HG03575 (cell line): ENCODE results near the gene PFKFB4.

Experiments used
- ATAC-seq: cut with Tn5 transposase; IDR thresholded peaks from one replicate; pipeline ENCODE4 v1.9.1; 2021; ENCODE audit not compliant: unreplicated experiment, insufficient number of reproducible peaks, low FRiP score; ENCODE audit errors: extremely low read depth

Gene PFKFB4

DNA sequence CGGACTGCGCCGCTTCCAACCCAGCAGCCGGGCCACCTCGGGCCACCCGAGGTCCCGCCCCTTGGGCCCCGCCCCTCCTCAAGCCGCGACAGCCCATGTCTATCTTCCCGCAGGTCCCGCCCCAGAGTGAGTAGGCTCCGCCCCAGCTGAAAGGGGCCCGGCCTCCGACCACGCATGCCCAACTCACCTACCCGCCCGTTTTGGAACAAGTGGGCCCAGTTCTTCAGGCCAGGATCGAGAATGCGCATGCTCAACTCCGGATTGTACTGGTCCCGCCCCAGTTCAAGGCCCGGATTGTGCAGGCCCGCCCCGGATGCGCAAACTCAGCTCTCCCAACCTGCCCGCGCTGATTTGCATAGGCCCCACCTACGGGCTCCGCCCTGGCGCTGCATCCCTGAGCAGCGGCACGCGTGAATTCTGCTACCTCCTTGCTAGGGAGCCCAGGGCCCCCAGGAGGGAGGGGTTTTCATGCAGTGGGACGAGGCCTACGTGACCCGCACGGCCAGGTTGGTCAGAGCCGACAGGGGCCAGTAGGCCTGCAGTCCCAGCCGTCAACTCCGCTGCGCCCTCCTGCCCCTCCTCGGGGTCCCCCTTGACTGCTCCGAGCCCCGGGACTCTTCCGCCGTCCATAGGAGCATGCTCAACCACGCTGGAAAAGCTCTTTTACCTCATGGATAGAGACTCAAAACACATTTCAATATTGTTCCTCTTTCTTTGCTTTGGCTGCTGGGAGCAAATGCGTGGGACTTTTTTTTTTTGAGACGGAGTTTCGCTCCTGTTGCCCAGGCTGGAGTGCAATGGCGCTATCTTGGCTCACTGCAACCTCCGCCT, at the start of gene PFKFB4:
Gene PFKFB4, minus strand, starts transcription at position 8 of the 831 bp plus-strand sequence. CDS start 26 bp downstream, outside the sequence.
- ATAC-seq: peak; percentile 66

DNA sequence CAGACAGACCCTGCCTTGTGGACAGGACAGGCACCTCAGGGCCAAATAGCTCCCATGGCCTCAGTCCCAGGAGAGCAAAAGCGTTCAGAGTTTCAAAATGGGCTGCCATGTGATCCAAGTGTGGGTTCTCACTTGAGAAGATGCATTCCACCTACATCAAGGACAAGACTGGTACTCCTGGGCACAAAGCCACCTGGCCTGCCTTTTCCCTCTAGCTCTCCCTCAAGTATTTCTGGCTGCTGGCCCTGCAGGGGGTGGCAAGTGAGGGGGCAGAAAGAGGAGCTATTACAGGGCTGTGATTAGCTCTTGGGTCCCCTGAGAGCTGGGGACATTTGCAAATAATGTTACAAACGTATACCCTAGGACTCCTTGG, 45.0 kb upstream of the PFKFB4 start:
- ATAC-seq: no peak

DNA sequence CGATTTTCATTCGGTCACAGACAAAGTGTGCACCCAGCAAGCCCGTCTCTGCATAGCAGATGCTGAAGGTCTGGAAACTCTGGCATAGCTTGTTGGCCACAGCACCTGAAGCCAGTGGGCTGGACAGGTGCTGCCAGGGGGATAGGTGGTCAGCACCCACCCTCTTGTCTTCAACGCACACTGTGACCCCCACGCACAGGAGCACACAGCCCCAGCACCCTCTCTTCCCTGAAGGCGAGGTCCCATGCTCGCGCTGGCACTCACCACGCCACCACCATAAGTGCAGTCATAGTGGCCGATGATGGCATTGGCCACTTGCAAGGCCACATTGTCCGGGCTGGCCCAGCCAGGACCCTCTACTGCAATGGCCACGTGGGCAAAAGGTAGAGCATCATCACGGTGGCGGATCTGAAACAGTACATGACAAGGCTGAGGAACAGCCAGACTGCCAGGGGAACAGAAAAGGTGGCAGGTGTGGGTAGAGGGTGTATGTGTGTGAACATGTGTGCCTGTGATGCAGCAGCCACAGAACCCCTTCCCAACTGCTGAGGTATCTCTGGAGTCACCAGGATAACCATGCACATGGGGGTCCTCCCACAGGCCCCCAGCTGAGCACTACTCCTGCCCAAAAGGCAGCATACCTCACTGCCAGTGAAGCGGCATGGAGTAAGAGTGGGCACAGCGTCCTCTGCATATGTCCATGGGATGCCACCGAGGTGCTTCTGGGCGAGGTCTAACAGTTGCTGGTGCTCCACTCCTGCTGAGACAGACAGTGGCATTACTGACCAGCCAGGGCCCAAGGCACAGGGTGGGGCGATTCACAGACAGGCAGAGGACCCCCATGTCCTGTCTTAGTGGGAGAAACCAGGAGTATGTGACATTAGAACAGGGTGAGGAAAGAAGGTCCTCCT, 44.4 kb upstream of the PFKFB4 start:
- ATAC-seq: no peak

DNA sequence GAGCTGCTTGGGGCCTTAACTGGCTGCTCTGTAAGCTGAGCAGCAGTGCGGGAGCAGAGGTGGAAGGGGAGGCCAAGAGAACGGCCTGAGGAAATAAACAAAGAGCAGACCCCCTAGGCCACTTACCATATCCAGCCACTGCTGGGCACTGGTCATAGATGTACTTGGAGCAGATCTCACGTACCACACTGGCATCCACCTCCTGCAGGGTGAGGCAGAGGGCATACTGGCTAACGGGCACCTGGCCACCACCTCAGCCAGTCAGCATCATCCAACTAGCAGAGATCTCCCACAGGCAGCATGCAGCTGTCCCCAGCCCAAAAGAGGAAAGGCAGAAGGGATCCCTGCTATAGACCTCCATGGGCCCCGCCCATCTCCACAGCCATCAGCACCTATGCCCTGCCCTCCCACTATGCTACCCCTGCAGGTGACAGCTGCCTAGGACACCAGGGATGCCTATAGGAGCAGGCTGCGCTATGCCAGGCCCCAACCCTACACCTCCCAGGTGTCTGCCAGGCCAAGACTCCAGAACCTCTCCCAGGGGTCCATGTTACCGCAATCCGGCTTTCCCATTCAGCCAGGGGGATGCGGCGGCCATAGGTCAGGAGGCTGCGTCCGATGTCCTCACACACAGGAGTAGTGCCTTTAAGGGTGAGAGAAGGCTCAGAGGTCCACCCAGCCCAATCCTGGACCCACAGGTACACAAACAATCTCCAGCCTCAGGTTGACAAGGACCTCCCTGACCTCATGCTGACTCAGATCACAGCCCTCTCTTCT, 43.1 kb upstream of the PFKFB4 start:
- ATAC-seq: no peak

DNA sequence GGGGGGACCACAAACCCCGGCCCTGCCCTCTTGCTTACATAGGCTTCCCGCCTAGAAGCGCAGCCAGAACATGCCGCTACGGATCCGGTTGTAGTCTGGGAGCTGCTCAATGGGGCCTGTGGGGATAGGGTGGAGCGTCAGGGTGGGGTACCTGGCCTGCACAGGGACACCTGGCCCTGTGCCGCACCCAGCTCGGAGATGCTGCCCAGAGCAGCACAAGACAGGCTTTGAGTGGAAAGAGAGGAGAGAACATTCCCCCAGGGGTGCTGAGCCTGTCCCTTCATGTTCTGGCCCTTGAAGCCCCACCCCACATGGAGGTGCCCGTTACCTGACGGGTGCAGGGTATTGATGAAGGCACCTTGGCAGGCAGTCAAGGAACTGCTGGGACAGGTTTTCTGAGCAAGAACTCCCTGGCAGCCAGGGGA, 42.5 kb upstream of the PFKFB4 start:
- ATAC-seq: no peak

DNA sequence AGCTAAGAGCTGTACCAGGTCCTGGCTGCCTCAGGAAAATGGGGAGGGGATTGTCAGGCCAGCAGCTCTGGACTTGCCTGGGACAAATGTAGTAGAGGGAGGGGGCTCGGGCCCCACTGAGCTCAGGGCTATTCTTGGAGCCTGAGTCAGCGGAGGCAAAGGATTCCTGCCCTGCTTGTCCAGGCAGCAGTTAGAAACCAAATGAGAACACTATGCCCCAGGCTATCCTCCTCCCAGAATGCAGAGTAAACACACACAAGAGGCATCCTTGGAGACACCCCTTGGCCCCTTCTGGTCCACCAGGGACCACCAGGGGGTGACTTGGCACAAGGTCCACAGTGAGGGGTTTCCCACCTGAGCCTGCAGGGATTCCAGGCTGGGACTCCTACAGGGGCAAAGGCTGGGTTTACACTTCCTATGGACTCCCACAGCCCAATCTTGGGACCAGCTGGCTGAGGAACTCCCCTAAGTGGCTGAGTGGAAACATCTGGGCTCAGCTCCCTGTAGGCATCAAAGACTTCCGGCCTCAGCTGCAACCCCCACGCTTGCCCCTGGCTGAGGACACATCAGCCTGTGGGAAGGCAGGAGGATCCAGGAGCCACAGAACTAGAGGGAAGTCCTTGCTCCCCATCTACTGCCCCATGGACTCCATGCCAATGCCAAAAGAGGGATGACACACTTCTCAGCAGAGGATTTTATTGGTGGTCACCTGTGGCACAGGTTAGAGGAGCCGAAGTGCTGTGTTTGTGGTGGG, 41.9 kb upstream of the PFKFB4 start:
- no peak for ATAC-seq

DNA sequence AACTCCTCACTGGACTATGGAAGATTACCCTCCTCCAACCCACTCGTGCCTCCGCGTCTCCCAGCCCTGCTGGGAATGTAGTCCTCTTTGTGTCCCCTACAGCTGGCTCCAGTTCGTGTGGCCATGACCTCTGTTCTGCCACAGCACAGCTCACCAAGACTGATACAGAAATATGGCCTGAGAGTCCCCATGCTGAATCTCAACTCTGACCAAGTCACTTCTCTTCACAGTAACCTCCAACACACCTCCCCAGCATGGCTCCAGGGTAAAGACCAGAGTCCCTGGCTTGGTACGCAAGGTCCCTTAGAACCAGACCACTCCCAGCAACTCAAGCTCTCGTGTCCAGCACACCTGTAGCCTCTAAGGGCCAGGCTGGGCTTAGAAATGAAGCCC, 40.8 kb upstream of the PFKFB4 start:
- no peak for ATAC-seq

DNA sequence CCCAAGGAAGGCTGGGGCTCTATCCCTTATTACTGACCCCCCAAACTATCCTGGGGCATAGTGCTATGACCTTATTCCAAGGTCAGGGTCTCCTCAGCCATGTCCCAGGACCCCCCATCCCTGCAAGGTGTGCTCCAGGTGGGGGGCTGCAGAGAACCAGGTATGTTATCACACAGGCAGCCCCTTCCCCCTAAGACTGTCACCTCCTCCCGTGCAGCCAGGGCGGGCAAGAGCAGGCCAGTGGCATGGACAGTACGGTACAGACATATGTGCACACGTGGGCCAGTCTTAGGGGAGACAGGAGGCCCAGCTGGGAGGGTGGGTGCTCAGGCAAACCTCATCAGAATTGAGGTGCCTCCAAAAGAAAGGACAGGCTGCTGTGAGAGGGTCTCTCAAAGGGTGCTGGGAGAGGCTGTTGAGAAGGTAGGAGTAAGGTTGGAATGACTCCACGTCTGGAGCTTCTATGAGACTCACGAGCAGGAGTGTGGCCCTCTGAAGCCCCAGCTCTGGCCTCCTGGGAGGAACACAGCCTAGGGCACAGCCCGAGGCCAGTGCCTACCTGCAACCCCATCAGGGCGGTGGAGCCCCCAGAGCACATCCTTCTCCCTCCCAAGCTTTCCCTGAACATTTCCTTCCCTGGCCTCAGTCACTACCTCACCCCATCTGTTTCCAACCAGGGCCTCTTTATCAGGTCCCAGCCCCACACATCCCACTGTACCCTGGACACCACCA, 40.2 kb upstream of the PFKFB4 start:
- ATAC-seq: no peak

DNA sequence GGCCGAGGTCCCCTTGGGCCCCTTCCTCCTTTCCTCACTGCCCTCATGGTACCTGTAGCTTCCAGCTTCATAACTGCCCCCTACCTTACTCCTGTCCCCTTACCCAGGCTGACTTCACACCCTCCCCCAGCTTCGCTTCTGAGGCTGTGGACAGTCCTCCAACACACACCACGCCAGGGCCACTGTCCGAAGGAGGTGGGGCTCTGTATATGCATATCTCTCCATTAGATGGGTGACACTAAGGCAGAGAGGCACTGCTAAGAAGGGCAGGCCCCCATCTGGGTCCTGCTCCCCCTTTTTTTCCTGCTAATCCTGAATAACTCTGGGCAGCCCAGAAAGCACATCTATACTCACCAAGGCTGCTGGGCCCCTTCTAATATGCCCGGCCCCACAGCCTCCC, 39.6 kb upstream of the PFKFB4 start:
- no peak for ATAC-seq

DNA sequence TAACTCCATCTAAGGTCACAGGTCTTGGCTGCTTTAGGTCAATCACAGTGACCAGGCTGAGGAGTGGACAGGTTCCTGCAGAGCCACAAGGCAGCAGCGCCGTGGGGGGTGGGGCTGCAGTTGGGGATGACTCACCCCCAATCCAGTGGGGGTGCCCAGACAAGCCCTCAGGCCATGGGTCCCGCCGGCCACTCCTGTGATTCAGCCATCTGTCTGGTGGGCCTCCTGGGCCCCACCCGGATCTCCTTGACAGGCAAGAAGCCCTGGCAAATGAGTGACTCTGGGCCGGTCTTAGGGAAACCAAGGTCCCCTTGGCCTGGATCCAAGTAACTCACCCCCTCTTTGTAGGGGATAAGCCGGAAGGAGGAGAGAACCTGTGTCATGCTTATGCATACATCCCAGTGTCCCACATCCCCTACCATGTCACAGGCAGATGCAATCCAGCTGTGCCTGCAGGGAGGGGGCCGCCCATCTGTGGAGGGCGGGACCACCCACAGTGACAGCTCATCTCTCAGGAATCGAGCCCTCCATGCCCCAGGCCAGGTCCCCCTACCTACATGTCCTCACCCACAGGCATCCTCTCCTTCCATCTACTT, 39.0 kb upstream of the PFKFB4 start:
- ATAC-seq: no peak

DNA sequence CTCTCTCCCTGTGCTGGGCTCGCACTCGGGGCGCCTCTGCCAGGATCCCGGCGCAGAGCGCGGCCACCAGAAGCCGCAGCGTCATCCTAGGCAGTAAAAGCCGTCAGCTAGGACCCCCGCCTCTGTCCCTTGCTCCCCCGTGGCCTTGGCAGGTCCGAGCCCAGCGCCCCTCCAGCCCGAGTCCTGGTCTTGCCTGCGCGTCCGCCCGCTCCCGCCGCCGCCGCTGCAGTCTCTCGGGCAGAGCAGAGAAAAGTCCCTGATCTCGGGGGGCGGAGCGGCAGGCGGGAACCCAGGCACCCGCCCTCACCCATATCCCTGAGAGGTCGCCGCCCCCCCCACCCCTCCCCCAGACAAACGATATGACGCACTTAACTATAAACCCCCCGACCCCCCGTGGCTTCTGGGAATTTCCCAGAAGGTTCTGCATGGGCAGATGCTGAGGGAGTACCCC, 38.5 kb upstream of the PFKFB4 start, which contains the start of gene COL7A1:
Gene COL7A1, minus strand, starts transcription at position 255 of the 451 bp plus-strand sequence. Its CDS starts 170 bp downstream, at position 85.
- no peak for ATAC-seq

DNA sequence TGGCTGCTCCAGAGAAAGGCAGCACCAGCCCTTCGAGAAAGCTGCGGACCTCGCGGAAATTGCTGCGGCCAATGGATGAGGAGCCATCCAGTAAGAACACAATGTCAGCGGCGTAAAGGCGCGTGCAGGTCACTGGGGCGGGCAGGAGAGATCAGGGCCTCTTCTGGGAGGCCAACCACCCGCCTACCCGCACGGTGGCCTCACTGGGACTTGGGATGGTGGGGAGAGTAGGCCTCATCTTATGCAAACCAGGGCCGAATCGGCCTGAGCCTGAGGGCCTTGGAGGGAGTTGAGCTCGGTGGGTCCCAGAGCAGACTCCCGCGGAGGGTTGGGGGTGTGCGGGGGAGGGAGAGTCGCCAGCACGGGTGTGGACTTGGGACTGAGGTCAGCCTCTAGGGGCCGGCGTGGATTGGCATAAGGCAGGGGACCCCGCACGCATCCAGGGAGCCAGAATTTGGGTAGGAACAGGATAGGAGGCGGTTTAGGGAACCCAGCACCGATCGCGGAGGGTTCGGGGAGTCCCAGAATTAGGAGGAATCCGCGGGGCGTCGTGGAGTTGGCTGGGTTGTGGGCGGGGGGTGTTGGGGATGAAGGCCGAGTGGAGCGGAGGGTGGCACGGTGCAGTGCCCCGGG, 37.9 kb upstream of the PFKFB4 start:
- no peak for ATAC-seq

DNA sequence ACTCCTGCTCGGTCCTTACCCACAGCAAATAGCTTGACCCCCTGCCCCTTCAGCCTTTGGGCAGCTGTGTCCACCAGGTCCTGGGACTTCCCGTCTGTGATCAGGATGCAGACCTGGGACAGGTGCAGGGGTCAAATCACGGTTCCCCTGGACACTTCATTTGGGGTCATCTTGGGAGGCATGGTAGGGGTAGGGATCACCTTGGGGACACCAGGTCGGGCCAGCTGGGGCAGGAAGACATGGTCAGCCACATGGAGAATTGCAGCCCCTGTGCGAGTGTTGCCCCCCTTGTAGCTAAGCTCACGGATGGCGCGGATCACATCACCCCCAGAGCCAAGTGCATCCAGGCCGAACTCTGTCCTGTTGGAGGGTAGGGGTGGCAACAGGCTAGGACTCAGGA, 36.7 kb upstream of the PFKFB4 start:
- no peak for ATAC-seq

DNA sequence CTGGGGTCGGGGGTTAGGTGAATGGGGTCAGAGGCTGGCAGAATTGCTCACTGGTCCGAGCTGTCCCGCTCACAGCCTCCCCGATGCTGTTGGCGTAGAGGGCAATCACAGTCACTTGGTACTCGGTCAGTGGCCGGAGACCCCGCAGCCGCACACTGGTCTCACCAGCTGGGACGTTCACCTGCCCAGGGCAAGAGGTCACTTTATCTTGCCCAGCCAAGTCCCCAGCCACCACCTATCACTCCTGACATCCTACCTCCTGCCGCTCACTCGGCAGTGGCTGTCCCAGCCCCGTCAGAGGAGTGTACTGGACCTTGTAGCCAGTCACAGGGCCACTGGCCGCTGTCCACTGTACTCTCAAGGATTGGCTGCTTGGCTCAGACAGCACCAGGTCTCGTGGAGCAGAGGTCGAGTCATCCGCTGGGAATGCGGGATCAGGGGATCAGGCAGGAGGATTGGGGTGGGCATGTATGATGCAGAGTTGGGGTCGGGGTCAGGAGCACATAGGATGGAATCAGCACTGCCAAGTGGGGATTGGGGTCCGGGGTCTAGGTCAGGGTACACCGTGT, 36.0 kb upstream of the PFKFB4 start:
- no peak for ATAC-seq

DNA sequence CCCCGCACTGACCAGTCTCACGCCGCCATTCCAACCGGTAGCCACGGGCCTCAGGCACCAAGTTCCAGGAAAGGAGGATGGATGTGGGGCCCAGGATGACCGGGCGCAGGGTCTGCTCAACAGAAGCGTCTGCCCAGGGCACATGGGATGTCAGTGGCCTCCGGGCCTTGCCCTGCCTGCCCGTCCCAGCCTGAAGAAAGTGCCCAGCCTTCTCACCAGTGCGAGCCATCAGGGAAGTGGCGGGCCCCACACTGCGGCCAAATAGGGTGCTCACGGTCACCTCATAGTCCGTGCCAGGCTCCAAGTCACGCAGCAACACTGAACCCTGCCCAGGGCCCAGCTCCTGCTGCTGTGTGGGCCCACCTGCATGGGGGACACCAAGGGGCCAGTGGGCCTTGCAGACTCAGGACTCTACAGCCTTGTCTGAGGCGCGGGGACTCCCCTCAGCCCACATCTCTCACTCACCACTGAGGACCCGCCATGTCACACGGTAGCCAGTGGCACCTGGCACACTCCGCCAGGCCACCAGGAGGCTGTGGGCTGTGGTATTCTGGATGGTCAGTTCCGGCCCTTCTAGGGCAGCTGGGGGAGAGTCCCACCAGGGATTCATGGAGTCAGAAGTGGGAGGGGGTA, 35.4 kb upstream of the PFKFB4 start:
- no peak for ATAC-seq

DNA sequence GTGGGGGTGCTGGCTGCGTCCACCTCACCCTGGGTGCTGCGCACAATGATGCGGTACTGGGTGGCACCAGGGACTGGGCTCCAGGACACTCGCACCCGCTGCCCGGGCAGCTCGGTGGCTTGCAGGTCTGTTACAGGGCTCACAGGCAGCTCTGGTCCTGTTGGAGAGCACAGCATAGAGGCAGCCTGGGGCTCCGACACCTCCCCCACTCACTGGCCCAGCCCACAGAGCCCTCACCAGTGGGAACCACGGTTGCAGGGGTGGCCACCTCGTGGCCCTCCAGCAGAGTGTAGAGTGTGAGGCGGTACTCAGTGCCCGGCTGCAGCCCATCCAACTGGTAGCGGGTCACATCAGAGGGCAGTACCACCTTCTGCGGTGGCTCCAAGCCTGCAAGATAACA, 34.8 kb upstream of the PFKFB4 start:
- ATAC-seq: no peak
